NCI-H1417 treated with DMSO at 0.1 percent for 48 hours (cell line): ENCODE measurements around the gene COL4A1.

ENCODE experiments used
- DNase-seq: peaks from one replicate; lab custom pipeline; 2025; lab: John Stamatoyannopoulos, UW

The COL4A1 gene

DNA sequence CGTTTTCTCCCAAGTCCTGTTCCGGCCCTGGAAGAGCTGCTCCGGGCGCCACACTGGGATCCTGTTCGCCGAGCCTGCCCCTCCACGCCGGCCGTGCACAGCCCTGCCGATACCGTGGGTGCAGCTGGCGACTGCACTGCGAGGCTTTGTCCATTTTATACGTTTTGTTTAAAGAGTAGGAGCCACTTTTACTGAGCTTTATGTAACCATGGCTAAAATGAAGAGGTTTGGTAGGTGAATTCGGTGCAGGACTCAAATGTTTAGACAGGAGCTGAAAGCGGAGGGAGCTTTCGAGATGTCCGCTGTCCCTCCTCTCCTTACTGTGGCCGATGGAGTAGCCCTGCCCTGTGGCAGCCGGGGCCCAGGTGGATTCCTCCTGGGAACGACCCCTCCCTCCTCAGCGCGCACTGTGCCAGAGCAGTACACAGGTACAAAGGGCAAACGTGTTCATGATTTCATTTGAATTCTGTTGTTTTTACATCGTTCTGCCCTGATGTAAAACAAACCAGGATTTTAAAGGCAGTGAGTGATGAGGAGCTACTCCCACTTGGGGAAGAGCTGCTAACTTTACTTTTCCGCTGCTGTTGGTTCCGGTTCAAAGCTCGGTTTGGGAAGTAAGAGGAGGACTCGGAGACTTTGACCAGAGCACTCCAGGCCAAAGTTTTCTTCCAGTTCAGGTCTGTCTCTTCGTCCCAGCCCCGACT, 1.9 kb upstream of the COL4A1 start:
- no peak for DNase-seq

DNA sequence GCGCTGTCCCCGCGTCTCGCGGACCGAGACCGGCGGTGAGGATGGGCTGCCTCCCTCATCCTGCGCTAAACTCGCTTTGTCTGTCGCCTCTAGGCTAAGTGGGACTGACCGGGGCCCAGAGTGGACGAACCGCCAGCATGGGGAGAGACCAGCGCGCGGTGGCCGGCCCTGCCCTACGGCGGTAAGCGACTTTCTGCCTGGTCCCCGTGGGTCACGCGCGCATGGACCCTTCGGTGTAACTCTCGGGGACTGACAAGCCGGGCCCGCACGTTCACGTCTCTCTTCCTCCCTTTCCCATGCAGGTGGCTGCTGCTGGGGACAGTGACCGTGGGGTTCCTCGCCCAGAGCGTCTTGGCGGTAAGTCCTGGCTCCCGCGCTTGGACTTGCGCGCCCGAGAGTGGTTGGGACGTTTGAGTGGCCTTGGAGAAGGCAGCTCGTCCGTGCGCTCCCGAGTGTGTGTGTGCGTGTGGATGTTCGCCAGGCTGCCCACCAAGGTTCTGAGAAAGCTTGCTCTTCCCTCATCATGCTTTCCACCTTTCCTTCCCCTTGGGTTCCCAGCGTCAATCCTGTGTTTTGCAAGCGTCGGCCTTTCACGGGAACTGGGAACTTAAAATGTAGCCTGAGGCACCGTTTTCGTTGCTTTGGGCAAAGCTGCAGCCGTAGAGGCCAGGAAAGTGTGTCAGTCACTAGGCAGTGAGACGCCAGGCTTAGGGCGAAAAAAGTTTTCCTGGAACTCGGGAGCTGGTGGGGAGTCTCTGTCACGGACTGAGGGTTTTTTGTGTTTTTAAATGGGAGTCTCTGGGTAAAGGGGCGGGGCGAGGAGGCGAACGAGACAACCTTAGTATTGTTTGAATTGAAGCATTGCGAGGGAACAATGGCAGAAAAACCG, 1.1 kb upstream of the COL4A1 start:
- DNase-seq, result no peak

GRCh38 chr13:110306340-110306959, 507 bp downstream of the COL4A1 start:
- DNase-seq, result no peak

- no peak for DNase-seq
These were observed 1.0 kb downstream of the COL4A1 start for GRCh38 chr13:110305949-110306339.

DNA sequence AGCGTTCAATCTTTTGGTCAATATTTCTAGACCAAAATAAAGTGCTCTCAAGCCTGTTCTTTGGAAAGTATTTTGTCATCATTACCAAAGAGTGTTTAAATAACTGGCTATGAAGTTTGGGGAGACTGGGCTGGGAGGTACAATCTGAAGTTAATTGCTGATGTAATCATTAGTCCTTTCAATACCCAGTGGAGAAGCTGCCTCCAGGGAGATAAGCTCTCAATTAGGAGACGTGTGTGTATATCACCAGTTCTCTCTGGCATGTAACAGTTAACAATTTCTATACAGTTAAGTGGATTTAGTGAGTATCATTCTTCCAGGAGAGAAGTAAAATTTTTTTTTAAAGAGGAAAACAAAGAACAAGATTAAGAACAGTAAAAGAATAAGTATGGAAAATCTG, 1.4 kb downstream of the COL4A1 start:
- DNase-seq, result no peak

- DNase-seq, result no peak
These were observed 2.0 kb downstream of the COL4A1 start for GRCh38 chr13:110305001-110305400.

DNA sequence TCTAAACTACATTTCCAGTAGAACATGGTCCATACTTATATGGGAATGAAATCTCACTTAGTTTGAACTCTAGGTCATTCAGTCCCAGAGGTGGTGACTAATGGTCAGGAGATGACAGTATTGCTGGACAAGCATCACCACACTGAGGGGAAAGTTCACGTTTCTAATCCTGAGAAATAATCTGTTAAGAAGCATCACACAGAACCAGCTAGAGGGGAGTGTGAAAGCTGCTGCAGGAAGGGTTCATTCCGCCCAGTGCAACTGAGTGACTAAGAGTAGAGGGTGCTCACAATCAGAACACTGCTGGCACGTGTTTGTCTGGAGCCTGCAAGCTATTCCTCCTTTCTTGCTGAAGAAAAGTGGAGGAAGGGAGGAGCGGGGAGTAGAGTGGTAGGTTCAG, 2.7 kb downstream of the COL4A1 start:
- no peak for DNase-seq

DNA sequence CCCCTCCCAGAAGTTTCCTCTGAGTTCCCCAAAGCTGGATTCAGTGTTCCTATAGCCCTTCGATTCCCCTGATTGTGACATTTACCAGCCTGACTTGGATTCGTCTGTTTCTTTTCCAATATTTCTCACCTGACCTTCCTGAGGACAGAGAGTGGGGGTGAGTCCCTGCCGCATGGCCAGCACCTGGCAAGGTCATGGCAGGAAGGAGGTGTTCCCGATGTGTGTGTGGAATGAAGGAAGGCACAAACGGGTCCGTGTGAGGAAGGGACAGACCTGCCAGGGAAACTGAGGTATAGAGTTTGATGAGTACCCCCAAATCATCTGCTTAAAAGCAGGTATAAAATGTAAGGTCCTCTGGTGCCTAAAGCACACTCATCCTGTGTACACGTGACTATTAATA, 3.3 kb downstream of the COL4A1 start:
- no peak for DNase-seq

DNA sequence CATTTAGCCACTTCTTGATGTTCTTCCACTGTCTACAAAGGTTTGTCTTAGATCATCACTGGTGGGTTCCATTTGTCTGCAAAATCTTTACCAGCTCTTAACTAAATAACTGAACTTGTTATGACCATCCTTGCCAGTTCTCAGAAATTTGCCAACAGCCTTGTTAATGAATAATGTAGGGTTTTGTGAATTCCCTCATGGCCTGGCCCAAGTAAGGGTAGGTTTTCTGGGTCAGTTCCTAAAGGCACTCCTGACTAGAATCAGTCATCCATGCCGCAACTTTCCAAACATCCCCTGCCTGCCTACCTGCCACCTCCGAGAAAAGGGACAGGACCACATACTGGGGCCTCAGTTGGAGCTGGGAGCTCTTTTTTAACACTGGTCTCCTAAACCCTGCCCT, 4.0 kb downstream of the COL4A1 start:
- DNase-seq, result no peak

DNA sequence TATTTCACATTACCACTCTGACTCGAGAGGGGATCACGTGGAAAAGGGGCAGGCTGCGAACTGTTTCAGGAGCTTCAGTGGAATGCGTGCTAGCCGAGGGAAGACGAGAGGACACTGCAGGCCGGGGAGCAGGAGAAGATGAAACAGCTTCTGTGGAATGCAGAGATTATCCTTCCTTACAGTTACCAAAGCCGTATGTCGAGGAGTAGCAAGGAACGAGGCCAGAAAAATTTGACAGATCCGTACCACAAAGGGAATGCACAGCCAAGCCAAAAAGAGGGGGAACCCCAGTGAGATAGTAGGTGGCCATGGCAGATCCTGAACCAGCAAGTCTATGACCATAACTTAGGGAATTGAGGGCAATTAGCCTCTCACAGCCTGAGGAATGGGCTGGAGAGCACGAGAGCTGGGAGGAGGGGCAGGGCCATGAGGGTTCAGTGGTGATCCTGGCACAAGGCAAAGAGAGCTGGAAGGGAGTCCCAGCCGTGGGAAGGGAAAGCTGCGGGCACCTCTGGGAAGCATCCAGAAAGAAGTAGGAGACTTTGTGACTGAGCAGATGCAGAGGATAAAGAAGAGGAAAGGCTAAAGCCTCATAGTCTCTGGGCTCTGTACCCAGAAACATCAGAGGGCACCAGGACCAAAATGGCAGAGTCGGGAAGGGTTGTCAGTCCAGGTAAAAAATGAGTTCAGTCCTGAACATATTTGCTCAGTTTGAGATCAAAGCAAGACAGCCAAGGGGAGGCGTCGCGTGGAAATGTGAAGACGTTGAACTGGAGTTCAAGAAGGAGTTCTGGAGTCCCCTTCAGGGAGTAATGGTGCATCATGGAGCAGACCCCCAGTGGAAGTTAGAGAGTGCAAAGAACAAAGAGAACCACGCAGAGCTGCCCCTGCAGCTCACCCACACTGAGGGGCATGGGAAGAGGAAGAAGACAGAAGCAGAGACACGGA, 5.1 kb downstream of the COL4A1 start:
- DNase-seq, result no peak

DNA sequence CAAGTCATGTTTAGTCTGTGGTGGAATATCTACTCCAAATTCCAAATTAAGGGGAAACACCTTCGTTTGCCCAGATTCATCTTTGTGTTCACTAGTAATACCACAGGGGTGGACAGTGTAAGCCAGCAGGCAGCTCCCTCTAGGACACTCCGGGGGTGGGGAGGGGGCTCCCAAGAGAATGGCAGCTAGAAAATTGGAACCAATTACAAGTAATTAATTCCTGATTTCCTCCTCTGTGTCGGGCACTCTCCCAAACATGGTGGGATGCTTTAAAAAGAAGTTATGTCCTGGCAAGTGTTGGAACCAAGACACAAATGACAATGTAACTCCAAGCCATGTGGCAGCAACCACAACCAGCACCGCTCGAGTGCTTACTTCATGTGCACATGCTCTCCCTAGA, 5.9 kb downstream of the COL4A1 start:
- no peak for DNase-seq

GRCh38 chr13:110300090-110300815, 6.7 kb downstream of the COL4A1 start:
- no peak for DNase-seq

- DNase-seq, result no peak
These were observed 7.6 kb downstream of the COL4A1 start for GRCh38 chr13:110299283-110299840.

- no peak for DNase-seq
These were observed 8.3 kb downstream of the COL4A1 start for GRCh38 chr13:110298505-110299282.

DNA sequence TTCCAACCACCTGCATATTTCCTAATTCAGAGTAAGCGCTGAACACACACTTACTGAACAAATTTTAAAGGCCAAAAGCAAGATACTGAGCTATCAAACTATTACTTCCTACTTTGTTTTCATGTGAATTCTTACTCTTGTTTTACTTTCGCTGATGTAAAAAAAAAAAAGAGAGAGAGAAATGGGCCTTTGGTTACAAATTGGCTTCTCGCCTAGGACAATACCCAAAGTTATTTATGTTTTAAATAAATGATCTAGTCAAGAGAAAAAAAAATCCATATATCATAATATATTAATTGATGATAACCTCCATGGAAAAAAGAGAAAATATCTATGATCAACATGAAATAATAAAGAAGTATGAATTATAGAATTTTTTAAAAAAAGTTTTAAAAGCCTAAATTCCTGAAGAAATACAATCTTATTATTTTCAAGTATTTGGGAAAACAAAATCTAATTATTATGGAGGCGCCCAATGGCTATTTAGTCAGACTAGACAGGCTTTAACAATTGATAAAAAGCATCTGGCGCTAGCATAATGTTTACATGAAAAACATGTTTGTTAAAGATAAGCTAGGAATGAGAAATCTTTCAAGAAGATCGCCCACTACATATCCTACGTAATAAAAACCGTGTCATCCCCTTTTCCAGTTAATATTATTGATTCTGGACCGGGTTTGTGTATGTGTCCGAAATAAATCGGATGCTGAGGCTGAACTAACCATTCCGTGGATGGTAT, 9.0 kb downstream of the COL4A1 start:
- no peak for DNase-seq

GRCh38 chr13:110297011-110297410, 9.9 kb downstream of the COL4A1 start:
- DNase-seq, result no peak

- no peak for DNase-seq
These were observed 12.3 kb downstream of the COL4A1 start for GRCh38 chr13:110294622-110295021.

DNA sequence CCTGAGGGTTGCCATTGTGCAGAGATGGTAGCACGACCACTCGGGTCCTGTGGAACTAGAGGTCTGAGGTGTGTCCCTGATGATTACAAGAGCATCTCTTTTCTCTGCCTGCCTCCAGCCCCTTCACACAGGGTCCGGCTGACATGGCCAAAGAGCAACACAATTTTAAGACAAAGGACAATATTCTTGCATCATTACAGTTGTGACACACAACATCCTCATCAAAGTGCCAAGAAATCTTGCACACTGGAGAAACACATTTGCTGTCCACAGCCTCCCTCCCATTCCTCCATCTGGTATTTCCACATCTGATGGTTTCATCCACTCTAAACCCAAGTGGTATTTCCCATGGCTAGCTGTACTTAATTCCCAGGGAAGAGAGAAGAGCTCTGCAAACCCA, 12.8 kb downstream of the COL4A1 start:
- no peak for DNase-seq

DNA sequence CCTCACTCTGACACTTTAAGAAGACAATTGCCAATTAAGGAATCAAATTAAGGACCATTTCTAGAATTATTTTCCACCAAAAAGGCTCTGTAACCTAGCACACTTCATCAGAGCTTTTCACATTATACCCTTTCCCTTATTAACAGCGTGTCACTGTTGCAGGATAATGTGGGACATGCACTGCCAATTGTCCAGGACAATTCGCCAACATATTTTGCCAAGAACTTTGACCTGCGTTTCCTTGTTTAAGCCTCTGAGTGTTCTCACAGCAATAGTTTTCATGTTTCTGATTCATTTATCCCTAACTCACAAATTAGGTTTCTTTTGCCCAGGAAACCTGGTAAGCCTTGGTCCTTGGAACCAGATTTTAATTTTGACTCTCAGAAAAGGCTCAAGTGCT, 13.3 kb downstream of the COL4A1 start:
- no peak for DNase-seq
